ENCODE measurements around the gene MYRF. TPM values are rescaled to one million over a fixed set of nuclear protein-coding genes. Genes with fewer than 3 reads are reported as not detected.
A peak's percentile ranks its signal among the peaks of the same experiment; 100 is the strongest.

The MYRF gene
- total RNA-seq, 1 donor from 2014 or later = 4.7 TPM

DNA sequence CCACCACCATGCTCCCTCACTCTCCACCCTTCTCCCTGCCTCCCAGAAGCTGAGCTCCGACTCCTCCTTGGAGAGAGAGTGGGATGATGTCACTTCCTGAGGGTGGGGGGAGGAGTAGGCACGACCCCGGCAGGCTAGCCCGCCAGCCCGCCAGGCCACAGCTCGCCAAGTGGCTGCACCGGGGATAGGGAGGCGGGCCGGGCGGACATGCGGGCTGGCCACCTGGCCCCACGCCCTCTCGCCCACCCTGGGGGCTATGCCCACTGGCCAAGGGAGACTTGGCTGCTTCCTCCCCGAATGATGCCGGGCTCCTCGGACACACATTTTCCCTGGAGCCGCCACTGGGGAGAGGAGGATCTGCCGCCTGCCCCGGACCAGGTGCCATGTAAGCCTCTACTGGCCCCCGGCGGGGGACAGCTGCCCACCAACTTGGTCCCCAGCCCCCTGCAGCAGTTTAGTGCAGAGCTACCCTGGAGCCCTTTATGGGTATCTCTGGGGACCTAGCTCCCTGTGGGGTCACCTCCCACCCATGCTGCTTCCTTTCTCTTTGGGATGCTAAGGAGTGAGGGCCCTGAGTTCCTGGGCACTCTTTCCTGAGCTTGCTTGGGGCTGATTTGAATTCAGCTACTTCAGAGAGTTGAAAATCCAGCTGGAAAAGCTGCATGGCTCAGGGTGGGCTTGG, 33.7 kb upstream of the MYRF start:
- DNase-seq (ENCODE audit: low spot score) = no peak

DNA sequence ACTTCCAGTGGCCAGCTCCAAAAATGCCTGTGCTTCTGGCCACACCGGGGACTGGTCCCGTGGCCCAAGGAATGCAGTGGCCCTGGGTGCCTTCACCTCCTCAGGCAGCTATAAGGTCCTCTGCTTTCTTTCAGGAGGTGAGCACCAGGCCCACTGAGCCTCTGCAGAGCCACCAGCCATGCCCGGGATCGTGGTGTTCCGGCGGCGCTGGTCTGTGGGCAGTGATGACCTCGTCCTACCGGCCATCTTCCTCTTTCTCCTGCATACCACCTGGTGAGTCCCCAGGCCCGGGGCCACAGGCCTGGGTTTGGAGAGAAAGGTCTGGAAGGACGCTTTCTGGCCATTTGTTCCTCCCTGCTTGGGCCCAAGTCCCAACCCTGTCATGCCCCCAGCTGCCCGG, 32.5 kb upstream of the MYRF start:
- no peak for DNase-seq (ENCODE audit: low spot score)

GRCh38 chr11:61720597-61720996, 31.8 kb upstream of the MYRF start:
- no peak for DNase-seq (ENCODE audit: low spot score)

DNA sequence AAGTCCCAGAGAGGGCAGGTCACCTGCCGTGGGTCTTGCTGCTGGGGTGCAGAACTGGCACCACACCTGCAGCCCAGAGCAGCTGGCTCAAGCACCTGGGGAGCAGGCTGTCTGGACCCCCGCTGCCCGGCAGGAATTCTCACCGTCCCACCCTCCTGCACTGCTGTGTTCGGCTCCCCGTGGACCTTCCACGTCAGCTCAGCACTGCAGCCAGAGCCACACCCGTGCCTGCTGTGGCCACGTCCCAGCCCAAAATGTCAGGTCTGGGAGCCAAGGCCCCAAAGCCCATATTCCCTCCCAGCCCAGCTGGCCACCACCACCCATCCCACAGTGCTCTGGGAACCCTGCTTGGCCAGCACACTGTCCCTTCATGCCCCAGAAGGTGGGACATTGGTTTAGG, 28.0 kb upstream of the MYRF start:
- no peak for DNase-seq (ENCODE audit: low spot score)

DNA sequence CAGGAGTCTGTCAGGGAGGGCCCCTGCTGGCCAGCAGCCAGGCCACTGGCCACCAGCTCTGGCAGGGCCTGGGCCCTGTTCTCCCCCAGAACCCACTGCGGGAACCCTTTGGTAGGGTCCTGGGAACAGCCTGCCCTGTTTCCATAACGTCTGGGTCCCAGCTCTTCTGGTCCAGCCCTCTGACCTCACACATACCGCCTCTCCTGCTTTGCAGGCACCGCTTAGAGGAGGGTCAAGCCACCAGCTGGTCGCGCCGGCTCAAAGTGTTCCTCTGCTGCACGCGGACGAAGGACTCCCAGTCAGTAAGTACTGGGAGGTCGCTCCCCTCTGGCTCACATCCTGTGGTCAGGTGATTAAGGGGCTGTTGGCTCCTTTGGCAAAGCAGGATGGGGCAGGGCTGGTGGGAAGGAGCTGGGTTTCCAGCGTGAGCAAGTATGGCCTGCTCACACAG, 26.6 kb upstream of the MYRF start:
- DNase-seq (ENCODE audit: low spot score) = no peak

- DNase-seq (ENCODE audit: low spot score) = no peak
Measured at GRCh38 chr11:61726775-61727174, 25.7 kb upstream of the MYRF start.

DNA sequence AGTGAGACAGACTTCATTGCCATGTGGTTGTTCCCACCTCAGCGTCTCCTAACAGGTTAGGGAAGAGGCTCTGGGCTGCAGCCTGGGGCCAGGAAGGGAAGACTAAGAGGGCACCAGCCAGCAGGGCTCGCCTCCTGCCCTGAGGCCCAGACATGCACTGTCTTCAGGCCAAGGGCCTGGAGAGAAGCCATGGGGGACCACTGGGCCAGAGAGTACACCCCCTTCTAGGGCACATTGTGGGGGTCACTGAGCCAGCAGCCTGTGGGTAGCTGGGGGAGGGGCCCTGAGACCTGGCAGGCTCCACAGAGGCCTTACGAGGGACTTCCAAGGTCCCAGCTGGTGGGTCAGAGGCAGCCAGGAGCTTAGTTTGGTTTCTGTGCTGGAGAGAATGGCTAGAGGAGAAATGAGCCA, 25.0 kb upstream of the MYRF start:
- no peak for DNase-seq (ENCODE audit: low spot score)

- no peak for DNase-seq (ENCODE audit: low spot score)
Measured at GRCh38 chr11:61728066-61728939, 24.1 kb upstream of the MYRF start.

GRCh38 chr11:61728940-61729219, 23.6 kb upstream of the MYRF start:
- no peak for DNase-seq (ENCODE audit: low spot score)

DNA sequence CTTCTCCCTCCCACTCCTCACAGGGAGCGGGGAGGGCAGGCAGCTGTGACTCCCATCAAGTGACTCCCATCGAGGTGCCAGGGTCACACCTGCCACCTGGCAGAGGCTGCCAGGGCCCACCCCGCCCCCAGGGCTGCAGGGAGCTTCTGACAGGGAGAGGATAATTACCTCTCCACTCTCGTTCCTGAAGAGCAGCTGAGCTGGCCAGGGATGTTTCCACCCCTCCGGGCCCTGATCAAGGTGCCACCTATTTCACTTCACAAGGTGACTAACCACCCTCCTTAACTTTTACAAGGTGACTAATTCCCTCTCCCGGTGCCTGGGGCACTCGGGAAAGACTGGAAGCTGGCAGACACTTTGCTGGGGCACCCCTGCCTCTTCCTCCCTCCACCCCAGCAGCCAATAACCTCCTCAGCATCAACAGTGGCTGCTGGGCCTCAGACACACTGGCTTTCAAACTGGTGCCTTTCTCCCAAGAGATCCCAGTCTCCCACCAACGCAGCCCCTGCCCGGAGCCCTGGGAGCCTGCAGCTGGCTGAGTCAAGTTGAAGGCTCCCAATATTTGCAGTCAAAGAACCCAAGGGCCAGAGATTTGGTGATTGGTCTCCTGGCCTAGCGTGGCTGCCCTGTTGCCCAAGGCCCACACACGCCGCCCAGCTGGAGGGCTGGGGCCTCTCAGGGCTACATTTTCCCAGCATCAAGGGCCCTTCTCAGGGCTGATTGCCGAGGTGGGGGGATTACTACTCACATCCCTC, 22.0 kb upstream of the MYRF start:
- no peak for DNase-seq (ENCODE audit: low spot score)

DNA sequence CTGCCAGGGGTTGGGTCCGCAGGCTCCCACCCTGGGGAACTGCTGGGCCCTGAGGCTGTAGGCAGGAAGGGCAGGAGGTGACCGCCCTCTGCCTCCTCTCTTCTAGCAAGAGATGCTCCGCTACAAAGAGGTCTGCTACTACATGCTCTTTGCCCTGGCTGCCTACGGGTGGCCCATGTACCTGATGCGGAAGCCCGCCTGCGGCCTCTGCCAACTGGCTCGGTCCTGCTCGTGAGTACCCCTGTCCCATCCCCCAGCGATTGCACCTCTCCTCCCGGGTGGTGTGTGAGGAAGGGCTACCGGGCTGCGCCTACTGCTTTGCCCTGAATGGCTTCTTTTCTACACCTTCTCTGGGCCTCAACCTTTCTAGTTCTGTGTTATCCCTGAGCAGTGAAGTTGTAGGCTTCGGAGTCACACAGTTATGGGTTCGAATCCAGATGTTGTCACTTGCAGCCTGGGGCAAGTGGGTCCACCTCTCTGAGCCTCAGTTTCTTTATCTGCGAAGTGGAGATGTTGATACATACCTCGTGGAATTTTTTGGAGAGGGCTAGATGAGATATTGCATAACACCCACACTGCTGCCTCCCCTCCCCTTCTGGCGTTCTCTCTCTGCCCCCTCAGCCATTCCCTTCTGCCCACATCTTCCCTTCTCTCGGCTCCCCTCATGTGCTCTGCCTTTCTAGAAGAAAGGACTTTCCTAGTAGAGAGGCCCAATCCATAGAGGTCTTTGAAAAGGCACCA, 21.1 kb upstream of the MYRF start:
- DNase-seq (ENCODE audit: low spot score) = no peak

GRCh38 chr11:61731952-61732675, 20.3 kb upstream of the MYRF start:
- no peak for DNase-seq (ENCODE audit: low spot score)

DNA sequence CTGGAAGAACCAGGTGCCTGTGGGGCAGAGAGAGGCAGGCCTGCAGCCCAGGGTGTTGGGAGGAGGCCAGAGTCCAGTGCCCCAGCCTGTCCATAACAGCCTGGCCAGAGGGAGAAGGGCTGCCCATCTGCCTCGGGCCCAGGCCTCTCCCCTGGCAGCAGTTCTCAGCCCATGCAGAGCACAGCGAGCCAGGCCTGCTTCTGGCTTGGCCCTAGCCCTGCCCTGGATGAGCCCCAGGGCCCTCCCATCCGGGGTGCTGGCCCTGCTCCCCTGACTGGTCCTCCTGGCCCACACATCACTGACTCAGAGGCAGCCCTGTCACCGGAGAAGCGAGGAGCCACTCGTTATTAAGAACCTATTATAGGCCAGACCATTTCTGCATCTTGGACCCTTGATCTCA, 19.7 kb upstream of the MYRF start:
- DNase-seq (ENCODE audit: low spot score) = no peak

GRCh38 chr11:61733120-61733978, 19.1 kb upstream of the MYRF start:
- peak; percentile 88 for DNase-seq (ENCODE audit: low spot score)

DNA sequence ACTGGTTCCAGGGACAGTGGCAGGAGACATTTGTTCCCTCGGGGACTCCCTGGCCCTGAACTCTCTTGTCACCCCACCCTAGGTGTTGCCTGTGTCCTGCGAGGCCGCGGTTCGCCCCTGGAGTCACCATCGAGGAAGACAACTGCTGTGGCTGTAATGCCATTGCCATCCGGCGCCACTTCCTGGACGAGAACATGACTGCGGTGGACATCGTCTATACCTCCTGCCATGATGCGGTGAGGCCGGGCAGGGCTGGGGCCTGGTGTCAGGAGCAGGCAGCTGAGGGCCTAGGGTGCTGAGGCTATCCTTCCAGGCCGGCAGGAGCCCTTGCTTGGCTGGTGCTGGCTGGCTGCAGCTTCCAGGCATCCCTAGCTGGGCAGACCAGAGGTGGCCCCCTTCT, 17.7 kb upstream of the MYRF start:
- no peak for DNase-seq (ENCODE audit: low spot score)

GRCh38 chr11:61735391-61735790, 17.0 kb upstream of the MYRF start:
- DNase-seq (ENCODE audit: low spot score) = no peak

- DNase-seq (ENCODE audit: low spot score) = no peak
Measured at GRCh38 chr11:61736310-61736709, 16.1 kb upstream of the MYRF start.

DNA sequence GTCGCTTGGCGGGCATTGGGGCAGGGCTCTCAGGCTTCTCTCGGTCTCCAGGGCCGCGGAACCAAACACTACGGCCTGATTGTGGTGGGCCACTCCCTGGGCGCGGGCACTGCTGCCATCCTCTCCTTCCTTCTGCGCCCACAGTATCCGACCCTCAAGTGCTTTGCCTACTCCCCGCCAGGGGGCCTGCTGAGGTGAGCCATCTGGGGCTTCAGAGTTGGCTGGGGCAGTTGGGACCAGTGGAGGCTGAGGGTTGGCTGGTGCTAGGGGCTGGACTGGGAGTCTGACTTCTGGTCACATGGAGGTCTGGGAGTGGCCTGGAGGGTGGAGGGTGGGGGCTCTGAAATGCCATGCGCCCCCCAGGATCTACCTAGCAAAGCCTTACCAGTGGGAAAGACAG, 15.3 kb upstream of the MYRF start:
- DNase-seq (ENCODE audit: low spot score) = no peak

DNA sequence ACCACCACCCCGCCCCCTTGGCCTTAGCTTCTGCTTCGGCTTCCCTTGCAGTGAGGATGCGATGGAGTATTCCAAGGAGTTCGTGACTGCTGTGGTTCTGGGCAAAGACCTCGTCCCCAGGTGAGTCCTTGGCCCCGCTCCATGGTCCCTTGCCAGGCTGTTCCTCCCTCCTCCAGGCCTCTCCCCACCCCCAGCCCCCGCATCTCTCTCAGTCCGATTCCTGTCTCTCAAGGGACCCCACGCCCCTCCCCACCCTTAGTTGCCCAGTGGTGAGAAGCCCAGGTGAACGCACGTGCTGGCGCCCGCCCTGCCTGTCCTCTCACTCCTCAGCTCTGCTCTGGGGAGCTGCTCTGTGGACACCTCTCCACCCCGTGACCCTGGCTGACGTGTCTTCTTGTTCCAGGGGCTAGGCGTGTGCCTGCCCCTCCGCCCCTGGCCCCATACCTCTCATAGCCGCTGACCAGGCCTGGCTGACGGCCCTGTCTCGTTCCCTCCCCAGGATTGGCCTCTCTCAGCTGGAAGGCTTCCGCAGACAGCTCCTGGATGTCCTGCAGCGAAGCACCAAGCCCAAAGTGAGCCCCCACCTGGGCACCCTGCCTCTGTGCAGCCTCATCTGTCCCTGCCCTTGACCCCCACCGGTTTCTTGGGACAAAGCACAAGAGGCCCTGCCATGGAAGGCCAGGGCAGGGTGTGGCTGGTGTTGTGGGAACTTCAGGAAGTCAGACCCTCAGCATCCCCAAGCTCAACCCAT, 14.6 kb upstream of the MYRF start:
- no peak for DNase-seq (ENCODE audit: low spot score)

- DNase-seq (ENCODE audit: low spot score) = no peak
Measured at GRCh38 chr11:61738776-61739175, 13.7 kb upstream of the MYRF start.
